Parathyroid adenoma (tissue), 2 donors: ENCODE results near the gene NFXL1.
"Not testable (repeated sequence)": the region's sequence is repeated elsewhere in the genome, so short reads cannot be mapped to it uniquely, and the experiment has no call there.

ENCODE experiments used
- H2AFZ ChIP-seq: fragments of 300-600 bp; sonication (generic); one replicate; pipeline ENCODE4 v1.7.0; 2017; ENCODE audit warnings: antibody characterized with exemption, mild to moderate bottlenecking
- H3K27ac ChIP-seq: fragments of 300-600 bp; sonication (generic); one replicate; pipeline ENCODE4 v1.7.0; 2017
- H3K27me3 ChIP-seq: fragments of 300-600 bp; sonication (generic); one replicate; pipeline ENCODE4 v1.7.0; 2017; ENCODE audit warnings: low read length; ENCODE audit not compliant: control insufficient read depth, insufficient read depth
- H3K36me3 ChIP-seq: fragments of 300-600 bp; sonication (generic); one replicate; pipeline ENCODE4 v1.7.0; 2017; ENCODE audit warnings: low read length; ENCODE audit not compliant: control insufficient read depth, insufficient read depth
- H3K4me1 ChIP-seq: fragments of 300-600 bp; sonication (generic); one replicate; pipeline ENCODE4 v1.7.0; 2017; ENCODE audit warnings: control low read depth
- H3K4me2 ChIP-seq: fragments of 300-600 bp; sonication (generic); one replicate; pipeline ENCODE4 v1.7.0; 2017; ENCODE audit warnings: low read length
- H3K4me3 ChIP-seq: fragments of 300-600 bp; sonication (generic); one replicate; pipeline ENCODE4 v1.7.0; 2017; ENCODE audit warnings: low read depth, low read length
- H3K79me2 ChIP-seq: fragments of 300-600 bp; sonication (generic); one replicate; pipeline ENCODE4 v1.7.0; 2017; ENCODE audit warnings: control low read depth
- H3K9ac ChIP-seq: fragments of 300-600 bp; sonication (generic); one replicate; pipeline ENCODE4 v1.7.0; 2017; ENCODE audit warnings: mild to moderate bottlenecking
- H3K9me3 ChIP-seq: fragments of 300-600 bp; sonication (generic); one replicate; pipeline ENCODE4 v1.7.0; 2017; ENCODE audit warnings: low read length; ENCODE audit not compliant: control insufficient read depth
- TF ChIP-seq, protein P1 (sequence below): fragments of 300-600 bp; sonication (generic); IDR thresholded peaks from one replicate; pipeline ENCODE4 v1.7.0; 2017; ENCODE audit warnings: antibody characterized with exemption, mild to moderate bottlenecking
- donor health status: primary hyperparathyroidism.

NFXL1 gene

DNA sequence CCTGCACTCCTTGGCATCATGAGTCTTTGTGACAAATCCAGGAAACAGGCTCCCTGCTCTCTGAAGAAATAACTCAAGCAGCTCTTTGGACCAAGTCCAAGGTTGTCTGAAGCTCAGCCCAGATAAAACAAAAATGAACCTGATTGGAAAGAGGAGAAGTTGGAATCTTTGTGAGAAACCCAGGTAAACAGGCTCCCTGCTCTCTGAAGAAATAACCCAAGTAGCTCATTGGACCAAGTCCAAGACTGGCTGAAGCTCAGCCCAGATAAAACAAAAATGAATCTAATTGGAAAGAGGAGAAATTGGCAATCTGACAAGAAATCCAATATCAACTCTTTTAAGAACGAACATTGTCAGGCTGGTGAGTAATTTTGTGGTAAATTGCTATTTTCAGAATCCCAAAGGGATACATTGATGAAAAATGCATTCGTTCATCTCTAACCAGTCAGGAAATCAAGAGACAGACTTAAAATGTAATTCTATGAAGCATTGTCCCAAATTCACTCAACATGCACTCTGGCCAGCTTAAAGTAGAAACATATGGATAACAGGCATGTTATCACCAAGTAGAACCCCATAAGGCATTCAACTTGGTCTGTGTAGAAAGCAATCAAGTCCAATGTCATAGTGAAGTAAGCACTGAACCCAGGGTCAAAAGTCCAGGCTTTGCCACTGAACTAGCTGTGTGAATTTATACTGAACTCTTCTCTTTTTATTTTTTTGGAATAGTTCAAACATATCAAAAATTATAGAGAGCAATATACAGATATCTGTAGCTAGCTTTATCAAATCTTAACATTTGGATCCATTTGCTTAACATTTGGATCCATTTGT lies 16.8 kb upstream of the NFXL1 start:
- Histone ChIP-seq H3K4me1 (no peaks in the 10 kb centered on the region), H3K27me3 (no peaks in the 10 kb centered on the region), H3K9ac (no peak overlapping the region), H3K27ac (no peak overlapping the region), H3K79me2 (no peaks in the 10 kb centered on the region), H3K9me3 (no peaks in the 10 kb centered on the region), H3K4me2 (no peak overlapping the region), H3K4me3 (no peak overlapping the region), H2AFZ (no peak overlapping the region), H3K36me3 (no peaks in the 10 kb centered on the region)
- TF ChIP-seq, protein P1, sequence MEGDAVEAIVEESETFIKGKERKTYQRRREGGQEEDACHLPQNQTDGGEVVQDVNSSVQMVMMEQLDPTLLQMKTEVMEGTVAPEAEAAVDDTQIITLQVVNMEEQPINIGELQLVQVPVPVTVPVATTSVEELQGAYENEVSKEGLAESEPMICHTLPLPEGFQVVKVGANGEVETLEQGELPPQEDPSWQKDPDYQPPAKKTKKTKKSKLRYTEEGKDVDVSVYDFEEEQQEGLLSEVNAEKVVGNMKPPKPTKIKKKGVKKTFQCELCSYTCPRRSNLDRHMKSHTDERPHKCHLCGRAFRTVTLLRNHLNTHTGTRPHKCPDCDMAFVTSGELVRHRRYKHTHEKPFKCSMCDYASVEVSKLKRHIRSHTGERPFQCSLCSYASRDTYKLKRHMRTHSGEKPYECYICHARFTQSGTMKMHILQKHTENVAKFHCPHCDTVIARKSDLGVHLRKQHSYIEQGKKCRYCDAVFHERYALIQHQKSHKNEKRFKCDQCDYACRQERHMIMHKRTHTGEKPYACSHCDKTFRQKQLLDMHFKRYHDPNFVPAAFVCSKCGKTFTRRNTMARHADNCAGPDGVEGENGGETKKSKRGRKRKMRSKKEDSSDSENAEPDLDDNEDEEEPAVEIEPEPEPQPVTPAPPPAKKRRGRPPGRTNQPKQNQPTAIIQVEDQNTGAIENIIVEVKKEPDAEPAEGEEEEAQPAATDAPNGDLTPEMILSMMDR: no peak

DNA sequence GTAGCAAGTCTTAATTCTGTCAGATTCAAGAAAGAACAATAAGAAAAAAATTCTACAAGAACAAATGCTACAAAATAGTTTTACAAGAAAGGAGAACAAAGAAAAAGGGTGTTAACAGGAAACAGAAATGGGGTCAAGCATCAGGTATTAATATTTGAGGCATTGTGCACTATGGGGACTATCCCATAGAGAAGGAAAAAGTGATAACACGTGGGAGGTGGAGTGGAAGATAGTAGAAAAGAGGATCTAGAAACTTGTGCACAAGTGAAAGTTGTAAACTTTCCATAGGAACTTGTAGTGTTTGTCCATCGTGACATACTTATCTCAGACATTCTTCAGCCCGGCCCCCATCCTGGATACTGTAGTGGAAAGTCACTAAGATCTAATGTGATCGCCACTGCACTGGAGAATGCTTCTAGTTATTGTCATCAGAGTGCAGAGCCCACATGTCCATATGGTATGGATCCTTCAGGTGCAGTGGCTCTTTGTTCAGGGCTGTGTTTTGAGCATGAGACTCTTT lies 15.4 kb upstream of the NFXL1 start:
- H2AFZ ChIP-seq: no peak overlapping the region
- no peaks in the 10 kb centered on the region for H3K36me3 ChIP-seq
- H3K9me3 ChIP-seq: no peaks in the 10 kb centered on the region
- H3K9ac ChIP-seq: no peak overlapping the region
- H3K27me3 ChIP-seq: no peaks in the 10 kb centered on the region
- no peaks in the 10 kb centered on the region for H3K79me2 ChIP-seq
- H3K4me2 ChIP-seq: no peak overlapping the region
- no peaks in the 10 kb centered on the region for H3K4me1 ChIP-seq
- H3K27ac ChIP-seq: no peak overlapping the region
- H3K4me3 ChIP-seq: no peak overlapping the region
- TF ChIP-seq, protein P1: no peak

DNA sequence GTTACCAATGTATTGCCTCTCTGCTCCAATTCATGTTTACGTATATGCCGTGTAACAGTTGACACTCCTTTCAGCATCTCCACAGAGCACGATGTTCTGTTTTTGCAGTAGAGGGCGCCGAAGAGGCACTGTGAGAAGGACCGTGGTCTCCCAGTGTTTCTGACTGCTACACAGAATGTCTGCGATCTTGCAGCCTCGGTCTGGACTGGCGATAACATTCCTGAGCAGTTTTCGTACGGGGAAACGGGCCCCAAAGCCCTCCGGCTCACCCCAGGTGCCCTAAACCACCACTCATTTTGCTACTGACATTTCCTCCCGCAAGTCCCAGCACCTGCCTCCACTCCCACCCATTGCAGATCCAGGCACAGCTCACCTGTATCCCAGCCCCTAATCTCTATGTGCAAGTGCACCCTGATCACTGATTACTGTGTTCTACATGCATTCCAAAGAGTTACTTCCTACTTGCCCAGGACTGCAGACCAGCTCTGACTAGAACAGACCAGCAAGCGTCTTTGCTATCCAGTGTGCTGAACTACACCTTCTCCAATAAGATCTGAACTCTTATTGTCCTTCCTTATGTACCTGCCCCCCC lies 12.4 kb upstream of the NFXL1 start:
- Histone ChIP-seq H3K36me3 (no peaks in the 10 kb centered on the region), H2AFZ (peak overlapping the region; percentile 48), H3K9ac (no peak overlapping the region), H3K4me1 (no peaks in the 10 kb centered on the region), H3K4me3 (no peak overlapping the region), H3K4me2 (peak overlapping the region; percentile 44), H3K27me3 (no peaks in the 10 kb centered on the region), H3K79me2 (no peaks in the 10 kb centered on the region), H3K9me3 (no peaks in the 10 kb centered on the region), H3K27ac (no peak overlapping the region)
- TF ChIP-seq, protein P1: peak; percentile 45

DNA sequence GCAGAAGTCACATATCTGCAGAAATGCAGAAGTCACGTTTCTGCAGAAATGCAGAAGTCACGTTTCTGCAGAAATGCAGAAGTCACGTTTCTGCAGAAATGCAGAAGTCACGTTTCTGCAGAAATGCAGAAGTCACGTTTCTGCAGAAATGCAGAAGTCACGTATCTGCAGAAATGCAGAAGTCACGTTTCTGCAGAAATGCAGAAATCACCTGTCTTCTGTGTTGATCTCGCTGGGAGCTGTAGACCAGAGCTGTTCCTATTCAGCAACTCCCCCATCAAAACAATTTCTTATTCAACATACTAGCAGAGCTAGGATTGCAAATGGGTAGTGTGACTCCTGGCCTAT lies 8.9 kb upstream of the NFXL1 start:
- H3K27ac ChIP-seq, H3K4me2 ChIP-seq, H3K4me1 ChIP-seq, H3K36me3 ChIP-seq, H3K27me3 ChIP-seq, H2AFZ ChIP-seq, H3K79me2 ChIP-seq, H3K9ac ChIP-seq, H3K4me3 ChIP-seq, H3K9me3 ChIP-seq: not testable (repeated sequence)

DNA sequence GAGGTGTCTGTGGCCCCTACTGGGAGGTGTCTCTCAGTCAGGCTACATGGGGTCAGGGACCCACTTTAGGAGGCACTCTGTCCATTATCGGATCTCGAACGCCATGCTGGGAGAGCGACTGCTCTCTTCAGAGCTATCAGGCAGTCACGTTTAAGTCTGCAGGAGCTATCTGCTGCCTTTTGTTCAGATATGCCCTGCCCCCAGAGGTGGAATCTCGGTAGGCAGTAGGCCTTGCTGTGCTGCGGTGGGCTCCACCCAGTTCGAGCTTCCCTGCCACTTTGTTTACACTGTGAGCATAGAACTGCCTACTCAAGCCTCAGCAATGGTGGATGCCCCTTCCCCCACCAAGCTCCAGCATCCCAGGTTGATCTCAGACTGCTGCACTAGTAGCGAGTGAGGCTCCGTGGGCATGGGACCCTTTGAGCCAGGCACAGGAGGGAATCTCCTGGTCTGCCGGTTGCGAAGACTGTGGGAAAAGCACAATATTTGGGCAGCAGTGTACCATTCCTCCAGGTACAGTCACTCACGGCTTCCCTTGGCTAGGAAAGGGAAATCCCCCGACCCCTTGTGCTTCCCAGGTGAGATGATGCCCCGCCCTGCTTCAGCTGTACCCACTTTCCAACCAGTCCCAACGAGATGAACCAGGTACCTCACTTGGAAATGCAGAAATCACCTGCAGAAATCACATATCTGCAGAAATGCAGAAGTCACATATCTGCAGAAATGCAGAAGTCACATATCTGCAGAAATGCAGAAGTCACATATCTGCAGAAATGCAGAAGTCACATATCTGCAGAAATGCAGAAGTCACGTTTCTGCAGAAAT lies 8.3 kb upstream of the NFXL1 start:
- H3K4me1 ChIP-seq, H3K9ac ChIP-seq: not testable (repeated sequence)

DNA sequence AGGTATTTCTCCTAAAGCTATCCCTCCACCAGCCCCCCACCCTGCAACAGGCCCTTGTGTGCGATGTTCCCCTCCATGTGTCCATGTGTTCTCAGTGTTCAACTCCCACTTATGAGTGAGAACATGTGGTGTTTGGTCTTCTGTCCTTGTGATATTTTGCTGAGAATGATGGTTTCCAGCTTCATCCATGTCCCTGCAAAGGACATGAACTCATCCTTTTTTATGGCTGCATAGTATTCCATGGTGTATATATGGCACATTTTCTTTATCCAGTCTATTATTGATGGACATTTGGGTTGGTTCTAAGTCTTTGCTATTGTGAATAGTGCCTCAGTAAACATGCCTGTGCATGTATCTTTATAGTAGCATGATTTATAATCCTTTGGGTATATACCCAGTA lies 2.8 kb upstream of the NFXL1 start:
- H3K4me3 ChIP-seq, H3K27ac ChIP-seq, H3K36me3 ChIP-seq, H3K79me2 ChIP-seq, H2AFZ ChIP-seq, H3K9ac ChIP-seq, H3K4me2 ChIP-seq, H3K27me3 ChIP-seq, H3K9me3 ChIP-seq, H3K4me1 ChIP-seq: not testable (repeated sequence)

More for the DNA sequence above, 8.3 kb upstream of the NFXL1 start:
- H3K79me2 ChIP-seq, H2AFZ ChIP-seq, H3K4me2 ChIP-seq, H3K36me3 ChIP-seq, H3K27me3 ChIP-seq, H3K4me3 ChIP-seq, H3K9me3 ChIP-seq, H3K27ac ChIP-seq: not testable (repeated sequence)
